HEK293 (cell line): ENCODE measurements around the gene SPEM1.

Experiments
- CTCF ChIA-PET: fragments of 350-600 bp; formaldehyde crosslinking; extraction: SDS; loops from one replicate; lab custom pipeline; 2021; ENCODE audit warnings: antibody characterized with exemption; lab: Yijun Ruan, JAX
- POLR2A ChIA-PET: fragments of 300-600 bp; formaldehyde crosslinking; extraction: SDS; loops from one replicate; lab custom pipeline; 2020; ENCODE audit warnings: antibody characterized with exemption, inconsistent platforms; lab: Yijun Ruan, JAX
- H3K27ac ChIP-seq: fragments of 200-500 bp; sonication (Bioruptor generic); 2 replicates; pipeline ENCODE4 v1.5.1; 2014; ENCODE audit warnings: low read depth, low read length, control low read depth, inconsistent platforms; ENCODE audit errors: extremely low read depth
- H3K36me3 ChIP-seq, 2 experiments: fragments of 200-500 bp in 1 of 2; sonication (Bioruptor generic) in 1 of 2; 1 replicate in 1 of 2; 2 replicates in 1 of 2; pipeline ENCODE4 v1.5.1; 2014 to 2017; ENCODE audit warnings: inconsistent platforms in 2 of 2, low read length in 2 of 2; ENCODE audit not compliant: control insufficient read depth in 2 of 2, insufficient read depth in 1 of 2
- H3K4me1 ChIP-seq: fragments of 200-500 bp; sonication (Bioruptor generic); 2 replicates; pipeline ENCODE4 v1.5.1; 2014; ENCODE audit warnings: mild to moderate bottlenecking, low read length, inconsistent platforms; ENCODE audit not compliant: control insufficient read depth, insufficient read depth
- H3K4me3 ChIP-seq: 2 replicates; pipeline ENCODE4 v1.5.1; 2011; ENCODE audit warnings: low read depth, mild to moderate bottlenecking, control low read depth, low read length, moderate library complexity
- H3K9me3 ChIP-seq: fragments of 200-500 bp; sonication (Bioruptor generic); 2 replicates; pipeline ENCODE4 v1.5.1; 2014; ENCODE audit warnings: low read depth, low read length, inconsistent platforms; ENCODE audit not compliant: control insufficient read depth, insufficient read depth
- BCL11A ChIP-seq: fragments of 450-650 bp; formaldehyde crosslinking; IDR thresholded peaks from 2 replicates; pipeline ENCODE4 v1.5.1; 2016; ENCODE audit warnings: low read depth, missing biosample characterization, missing genetic modification characterization
- BCL11B ChIP-seq: fragments of 450-650 bp; formaldehyde crosslinking; IDR thresholded peaks from 2 replicates; pipeline ENCODE4 v1.5.1; 2016; ENCODE audit warnings: low read depth, missing biosample characterization, missing genetic modification characterization
- HIC1 ChIP-seq: fragments of 450-650 bp; formaldehyde crosslinking; IDR thresholded peaks from 2 replicates; pipeline ENCODE4 v1.5.1; 2016; ENCODE audit warnings: missing biosample characterization, missing genetic modification characterization
- KLF1 ChIP-seq: fragments of 450-650 bp; formaldehyde crosslinking; IDR thresholded peaks from 2 replicates; pipeline ENCODE4 v1.5.1; 2016; ENCODE audit warnings: missing biosample characterization, missing genetic modification characterization
- OSR2 ChIP-seq: fragments of 450-650 bp; formaldehyde crosslinking; IDR thresholded peaks from 2 replicates; pipeline ENCODE4 v1.5.1; 2016; ENCODE audit warnings: missing biosample characterization, missing genetic modification characterization
- PATZ1 ChIP-seq: fragments of 450-650 bp; formaldehyde crosslinking; IDR thresholded peaks from 2 replicates; pipeline ENCODE4 v1.5.1; 2016; ENCODE audit warnings: missing biosample characterization, missing genetic modification characterization
- SCRT1 ChIP-seq: fragments of 450-650 bp; formaldehyde crosslinking; IDR thresholded peaks from 2 replicates; pipeline ENCODE4 v1.5.1; 2016; ENCODE audit warnings: missing biosample characterization, missing genetic modification characterization, borderline replicate concordance
- SETDB1 ChIP-seq: IDR thresholded peaks from one replicate; pipeline ENCODE4 v1.6.1; 2017; ENCODE audit warnings: mild to moderate bottlenecking, low read length, moderate library complexity, mixed read lengths; ENCODE audit not compliant: insufficient read length
- YY1 ChIP-seq: fragments of 450-650 bp; formaldehyde crosslinking; IDR thresholded peaks from 2 replicates; pipeline ENCODE4 v1.5.1; 2018; ENCODE audit warnings: missing biosample characterization, missing genetic modification characterization
- YY2 ChIP-seq: fragments of 450-650 bp; formaldehyde crosslinking; IDR thresholded peaks from 2 replicates; pipeline ENCODE4 v1.5.1; 2016; ENCODE audit warnings: missing biosample characterization, missing genetic modification characterization
- ZFP37 ChIP-seq: fragments of 450-650 bp; formaldehyde crosslinking; IDR thresholded peaks from 2 replicates; pipeline ENCODE4 v1.5.1; 2016; ENCODE audit warnings: missing biosample characterization, missing genetic modification characterization
- ZNF138 ChIP-seq: fragments of 450-650 bp; formaldehyde crosslinking; IDR thresholded peaks from 2 replicates; pipeline ENCODE4 v1.5.1; 2016; ENCODE audit warnings: missing biosample characterization, missing genetic modification characterization, borderline replicate concordance
- ZNF155 ChIP-seq: fragments of 450-650 bp; formaldehyde crosslinking; IDR thresholded peaks from 2 replicates; pipeline ENCODE4 v1.5.1; 2016; ENCODE audit warnings: missing biosample characterization, missing genetic modification characterization
- ZNF48 ChIP-seq: fragments of 450-650 bp; formaldehyde crosslinking; IDR thresholded peaks from 2 replicates; pipeline ENCODE4 v1.5.1; 2016; ENCODE audit warnings: missing biosample characterization, missing genetic modification characterization
- ZNF560 ChIP-seq: fragments of 450-650 bp; formaldehyde crosslinking; IDR thresholded peaks from 2 replicates; pipeline ENCODE4 v1.5.1; 2017; ENCODE audit warnings: missing biosample characterization, missing genetic modification characterization, borderline replicate concordance
- ZNF580 ChIP-seq: fragments of 450-650 bp; formaldehyde crosslinking; IDR thresholded peaks from 2 replicates; pipeline ENCODE4 v1.5.1; 2016; ENCODE audit warnings: missing biosample characterization, missing genetic modification characterization
- ZNF596 ChIP-seq: fragments of 450-650 bp; IDR thresholded peaks from 2 replicates; pipeline ENCODE4 v1.5.0; 2018; ENCODE audit warnings: missing biosample characterization, mild to moderate bottlenecking, missing genetic modification characterization, moderate library complexity
- ZNF600 ChIP-seq: fragments of 450-650 bp; formaldehyde crosslinking; IDR thresholded peaks from 2 replicates; pipeline ENCODE4 v1.5.1; 2016; ENCODE audit warnings: missing biosample characterization, missing genetic modification characterization
- ZNF621 ChIP-seq: fragments of 450-650 bp; formaldehyde crosslinking; IDR thresholded peaks from 2 replicates; pipeline ENCODE4 v1.5.1; 2017; ENCODE audit warnings: missing biosample characterization, missing genetic modification characterization
- ZNF76 ChIP-seq: fragments of 450-650 bp; formaldehyde crosslinking; IDR thresholded peaks from 2 replicates; pipeline ENCODE4; 2016; ENCODE audit warnings: low read depth, missing biosample characterization, missing genetic modification characterization, borderline replicate concordance
- TF ChIP-seq, protein P1 (sequence below): fragments of 450-650 bp; formaldehyde crosslinking; IDR thresholded peaks from 2 replicates; pipeline ENCODE4 v1.5.1; 2017; ENCODE audit warnings: missing biosample characterization, missing genetic modification characterization
- TF ChIP-seq, protein P2 (sequence below): fragments of 450-650 bp; formaldehyde crosslinking; IDR thresholded peaks from 2 replicates; pipeline ENCODE4 v1.5.0; 2017; ENCODE audit warnings: missing biosample characterization, missing genetic modification characterization, borderline replicate concordance

The SPEM1 gene

DNA sequence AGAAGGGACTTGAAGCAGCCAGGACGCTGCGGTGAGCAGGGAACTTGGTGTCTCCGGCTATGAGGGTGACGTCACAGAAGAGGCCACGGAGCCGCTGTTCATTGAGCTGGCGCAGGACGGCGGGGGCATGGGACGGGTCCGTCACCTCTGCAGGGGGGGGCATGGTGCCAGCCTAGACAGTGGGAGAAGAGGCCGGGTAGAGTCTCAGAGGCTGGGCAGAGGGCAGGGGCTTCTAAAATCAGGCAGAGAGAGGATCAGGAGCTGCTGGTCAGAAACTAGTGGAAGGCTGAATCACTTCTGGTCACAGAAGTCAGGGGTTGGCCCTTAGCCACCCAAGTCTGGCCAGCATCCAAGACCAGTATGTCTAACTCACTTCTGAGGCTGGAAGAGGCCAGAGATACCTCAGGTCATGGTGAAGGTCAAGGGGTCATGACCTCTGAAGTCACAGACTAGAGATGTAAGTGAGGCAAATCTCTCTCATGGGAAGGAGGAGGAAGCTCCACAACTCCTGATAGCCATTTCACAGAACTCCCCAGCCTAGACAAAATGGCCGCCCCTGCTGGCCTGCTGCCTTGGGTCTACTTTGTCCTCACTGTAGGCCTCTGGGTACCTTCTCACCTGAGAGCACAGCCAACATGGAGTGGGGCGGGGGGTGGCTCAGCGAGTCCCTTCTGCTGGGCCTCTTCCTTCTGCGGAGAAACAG, 46.7 kb downstream of the SPEM1 start:
- no peak for TF ChIP-seq SCRT1 (tag by site-specific recombination)
- TF ChIP-seq ZNF600: peak; percentile 26; the same call in 1 of the 2 replicates
- TF ChIP-seq HIC1 (tag by site-specific recombination): peak; percentile 54; the same call in 1 of the 2 replicates
- no peak for TF ChIP-seq YY2 (tag by site-specific recombination)
- no peak for TF ChIP-seq PATZ1 (tag by site-specific recombination)
- TF ChIP-seq BCL11B (tag by site-specific recombination): peak; percentile 93
- no peak for TF ChIP-seq ZNF48 (tag by site-specific recombination)
- TF ChIP-seq BCL11A (tag by site-specific recombination): peak; percentile 93
- no peak for TF ChIP-seq ZNF138 (tag by site-specific recombination)
- TF ChIP-seq, protein P1, sequence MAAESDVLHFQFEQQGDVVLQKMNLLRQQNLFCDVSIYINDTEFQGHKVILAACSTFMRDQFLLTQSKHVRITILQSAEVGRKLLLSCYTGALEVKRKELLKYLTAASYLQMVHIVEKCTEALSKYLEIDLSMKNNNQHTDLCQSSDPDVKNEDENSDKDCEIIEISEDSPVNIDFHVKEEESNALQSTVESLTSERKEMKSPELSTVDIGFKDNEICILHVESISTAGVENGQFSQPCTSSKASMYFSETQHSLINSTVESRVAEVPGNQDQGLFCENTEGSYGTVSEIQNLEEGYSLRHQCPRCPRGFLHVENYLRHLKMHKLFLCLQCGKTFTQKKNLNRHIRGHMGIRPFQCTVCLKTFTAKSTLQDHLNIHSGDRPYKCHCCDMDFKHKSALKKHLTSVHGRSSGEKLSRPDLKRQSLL: peak; percentile 65
- no peak for TF ChIP-seq ZNF76 (tag by site-specific recombination)
- H3K27ac ChIP-seq: 0 out of 2 replicates have a peak overlapping the region, but pooled peaks have one; percentile 19
- H3K4me1 ChIP-seq: peaks cover 5% of the 10 kb centered on the region
- ChIA-PET CTCF (interaction anchor here (0.6 to 1.4 kb wide), 4 partner anchors 10 to 111 kb away, joined by 3 to 4 read pairs (median 3); no protein-coding TSS in a partner anchor), POLR2A (interaction anchor here (0.6 to 1.3 kb wide), 3 partner anchors 11 to 18 kb away, joined by 3 to 4 read pairs (median 4); partner anchors contain the start of gene ZBTB4)
- H3K36me3 ChIP-seq: peaks cover 0 to 43% of the 10 kb centered on the region in 2 experiments; a peak in 2 of 3 replicates
- H3K9me3 ChIP-seq: no peaks in the 10 kb centered on the region
- no peak overlapping the region for H3K4me3 ChIP-seq

- TF ChIP-seq OSR2 (tag by site-specific recombination): no peak
- no peak for TF ChIP-seq SETDB1
- no peak for TF ChIP-seq ZNF580 (tag by site-specific recombination)
- no peak for TF ChIP-seq BCL11A (tag by site-specific recombination)
- no peak for TF ChIP-seq ZNF155 (tag by site-specific recombination)
- no peak for TF ChIP-seq YY1 (tag by site-specific recombination)
- no peak for TF ChIP-seq KLF1 (tag by site-specific recombination)
- no peak for TF ChIP-seq ZNF560
- TF ChIP-seq, protein P2, sequence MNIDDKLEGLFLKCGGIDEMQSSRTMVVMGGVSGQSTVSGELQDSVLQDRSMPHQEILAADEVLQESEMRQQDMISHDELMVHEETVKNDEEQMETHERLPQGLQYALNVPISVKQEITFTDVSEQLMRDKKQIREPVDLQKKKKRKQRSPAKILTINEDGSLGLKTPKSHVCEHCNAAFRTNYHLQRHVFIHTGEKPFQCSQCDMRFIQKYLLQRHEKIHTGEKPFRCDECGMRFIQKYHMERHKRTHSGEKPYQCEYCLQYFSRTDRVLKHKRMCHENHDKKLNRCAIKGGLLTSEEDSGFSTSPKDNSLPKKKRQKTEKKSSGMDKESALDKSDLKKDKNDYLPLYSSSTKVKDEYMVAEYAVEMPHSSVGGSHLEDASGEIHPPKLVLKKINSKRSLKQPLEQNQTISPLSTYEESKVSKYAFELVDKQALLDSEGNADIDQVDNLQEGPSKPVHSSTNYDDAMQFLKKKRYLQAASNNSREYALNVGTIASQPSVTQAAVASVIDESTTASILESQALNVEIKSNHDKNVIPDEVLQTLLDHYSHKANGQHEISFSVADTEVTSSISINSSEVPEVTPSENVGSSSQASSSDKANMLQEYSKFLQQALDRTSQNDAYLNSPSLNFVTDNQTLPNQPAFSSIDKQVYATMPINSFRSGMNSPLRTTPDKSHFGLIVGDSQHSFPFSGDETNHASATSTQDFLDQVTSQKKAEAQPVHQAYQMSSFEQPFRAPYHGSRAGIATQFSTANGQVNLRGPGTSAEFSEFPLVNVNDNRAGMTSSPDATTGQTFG (tag by site-specific recombination): no peak
- no peak for TF ChIP-seq ZNF596 (tag by site-specific recombination)
- TF ChIP-seq ZFP37: no peak
- TF ChIP-seq ZNF621 (tag by site-specific recombination): no peak
- no peak overlapping the region for H3K4me3 ChIP-seq
- POLR2A ChIA-PET: interaction anchor here (1.3 kb wide), 1 partner anchor 12 kb away, joined by 4 read pairs; the partner anchor contains the start of gene ZBTB4
- H3K4me1 ChIP-seq: peaks cover 6% of the 10 kb centered on the region
- peaks cover 0 to 38% of the 10 kb centered on the region in 2 experiments; a peak in 2 of 3 replicates for H3K36me3 ChIP-seq
- CTCF ChIA-PET: interaction anchor here (1.2 to 1.4 kb wide), 2 partner anchors 35 to 112 kb away, joined by 3 read pairs; no protein-coding TSS in a partner anchor
- no peaks in the 10 kb centered on the region for H3K9me3 ChIP-seq
- 0 out of 2 replicates have a peak overlapping the region, but pooled peaks have one; percentile 19 for H3K27ac ChIP-seq
Observed at GRCh38 chr17:7467498-7467897, 47.4 kb downstream of the SPEM1 start.
